Measurements from ENCODE around the gene PPM1E. TPM values are rescaled to one million over a fixed set of nuclear protein-coding genes. Genes with fewer than 3 reads are reported as not detected.

PPM1E gene
- polyA plus RNA-seq, 1 donor (not counting 4 experiments of a cell fraction or from before 2014, with no cell fraction given): not detected

- no peaks in the 10 kb centered on the region for H4K20me1 ChIP-seq (ENCODE audit: control insufficient read depth, extremely low read depth, insufficient read depth, low read length)
- no peak overlapping the region for H2AFZ ChIP-seq (ENCODE audit: control insufficient read depth, low read length)
- H3K79me2 ChIP-seq (ENCODE audit: control insufficient read depth, insufficient read depth, low read length): no peaks in the 10 kb centered on the region
- no peak overlapping the region for H3K4me3 ChIP-seq (ENCODE audit: control insufficient read depth in 2 of 3, extremely low read depth in 1 of 3, insufficient read depth in 2 of 3, low read depth in 1 of 3, low read length in 3 of 3)
- FAIRE-seq (no peak), DNase-seq (ENCODE audit: low read depth, low spot score) (no peak)
- H3K4me2 ChIP-seq (ENCODE audit: control insufficient read depth, extremely low read depth, insufficient read depth, low read depth, low read length): no peak overlapping the region
- TF ChIP-seq, protein P1, sequence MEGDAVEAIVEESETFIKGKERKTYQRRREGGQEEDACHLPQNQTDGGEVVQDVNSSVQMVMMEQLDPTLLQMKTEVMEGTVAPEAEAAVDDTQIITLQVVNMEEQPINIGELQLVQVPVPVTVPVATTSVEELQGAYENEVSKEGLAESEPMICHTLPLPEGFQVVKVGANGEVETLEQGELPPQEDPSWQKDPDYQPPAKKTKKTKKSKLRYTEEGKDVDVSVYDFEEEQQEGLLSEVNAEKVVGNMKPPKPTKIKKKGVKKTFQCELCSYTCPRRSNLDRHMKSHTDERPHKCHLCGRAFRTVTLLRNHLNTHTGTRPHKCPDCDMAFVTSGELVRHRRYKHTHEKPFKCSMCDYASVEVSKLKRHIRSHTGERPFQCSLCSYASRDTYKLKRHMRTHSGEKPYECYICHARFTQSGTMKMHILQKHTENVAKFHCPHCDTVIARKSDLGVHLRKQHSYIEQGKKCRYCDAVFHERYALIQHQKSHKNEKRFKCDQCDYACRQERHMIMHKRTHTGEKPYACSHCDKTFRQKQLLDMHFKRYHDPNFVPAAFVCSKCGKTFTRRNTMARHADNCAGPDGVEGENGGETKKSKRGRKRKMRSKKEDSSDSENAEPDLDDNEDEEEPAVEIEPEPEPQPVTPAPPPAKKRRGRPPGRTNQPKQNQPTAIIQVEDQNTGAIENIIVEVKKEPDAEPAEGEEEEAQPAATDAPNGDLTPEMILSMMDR (optimal IDR thresholded peaks at IDR 0.05 in 1 of 3, IDR thresholded peaks at IDR 0.05 in 1 of 3, conservative IDR thresholded peaks at IDR 0.05 in 1 of 3; ENCODE audit: extremely low read depth in 1 of 3, insufficient read depth in 2 of 3, low read length in 3 of 3): no peak
- TF ChIP-seq EZH2 (IDR thresholded peaks at IDR 0.05; ENCODE audit: low read length): no peak
- no peaks in the 10 kb centered on the region for H3K4me1 ChIP-seq (ENCODE audit: control insufficient read depth, extremely low read depth, insufficient read depth, low read length)
- H3K36me3 ChIP-seq (ENCODE audit: control insufficient read depth in 2 of 2, extremely low read depth in 1 of 2, insufficient read depth in 2 of 2, low read length in 2 of 2): peaks cover 0 to 16% of the 10 kb centered on the region in 2 experiments
- H3K27me3 ChIP-seq (ENCODE audit: control insufficient read depth, extremely low read depth, insufficient read depth, low read length): no peaks in the 10 kb centered on the region
- dilution Hi-C loops (cut with MboI; ENCODE audit: extremely low pct_ligation_motif_present, low sequenced_read_pairs): no loop called here
- H3K9me3 ChIP-seq (ENCODE audit: control insufficient read depth, low read depth, low read length): no peaks in the 10 kb centered on the region
- H3K9me1 ChIP-seq (ENCODE audit: control insufficient read depth, extremely low read depth, insufficient read depth, low read length): no peaks in the 10 kb centered on the region
- H3K27ac ChIP-seq (ENCODE audit: control insufficient read depth, insufficient read depth, low read length): no peak overlapping the region
- no peak overlapping the region for H3K9ac ChIP-seq (ENCODE audit: control insufficient read depth, extremely low read depth, insufficient read depth, low read length)
Measured at GRCh38 chr17:59001158-59001814, 245.6 kb downstream of the PPM1E start.

GRCh38 chr17:59002126-59002525, 246.5 kb downstream of the PPM1E start:
- H3K4me2 ChIP-seq (ENCODE audit: control insufficient read depth, extremely low read depth, insufficient read depth, low read depth, low read length): no peak overlapping the region

More at GRCh38 chr17:59002126-59002525, 246.5 kb downstream of the PPM1E start:
- Histone ChIP-seq H3K9ac (ENCODE audit: control insufficient read depth, extremely low read depth, insufficient read depth, low read length) (no peak overlapping the region), H3K27ac (ENCODE audit: control insufficient read depth, insufficient read depth, low read length) (no peak overlapping the region), H3K4me1 (ENCODE audit: control insufficient read depth, extremely low read depth, insufficient read depth, low read length) (no peaks in the 10 kb centered on the region), H3K36me3 (ENCODE audit: control insufficient read depth in 2 of 2, extremely low read depth in 1 of 2, insufficient read depth in 2 of 2, low read length in 2 of 2) (peaks cover 0 to 13% of the 10 kb centered on the region in 2 experiments), H2AFZ (ENCODE audit: control insufficient read depth, low read length) (no peak overlapping the region), H4K20me1 (ENCODE audit: control insufficient read depth, extremely low read depth, insufficient read depth, low read length) (no peaks in the 10 kb centered on the region), H3K9me1 (ENCODE audit: control insufficient read depth, extremely low read depth, insufficient read depth, low read length) (no peaks in the 10 kb centered on the region), H3K27me3 (ENCODE audit: control insufficient read depth, extremely low read depth, insufficient read depth, low read length) (no peaks in the 10 kb centered on the region), H3K79me2 (ENCODE audit: control insufficient read depth, insufficient read depth, low read length) (no peaks in the 10 kb centered on the region), H3K4me3 (ENCODE audit: control insufficient read depth in 2 of 3, extremely low read depth in 1 of 3, insufficient read depth in 2 of 3, low read depth in 1 of 3, low read length in 3 of 3) (no peak overlapping the region), H3K9me3 (ENCODE audit: control insufficient read depth, low read depth, low read length) (no peaks in the 10 kb centered on the region)
- TF ChIP-seq EZH2 (IDR thresholded peaks at IDR 0.05; ENCODE audit: low read length): no peak
- TF ChIP-seq, protein P1 (optimal IDR thresholded peaks at IDR 0.05 in 1 of 3, IDR thresholded peaks at IDR 0.05 in 1 of 3, conservative IDR thresholded peaks at IDR 0.05 in 1 of 3; ENCODE audit: extremely low read depth in 1 of 3, insufficient read depth in 2 of 3, low read length in 3 of 3): no peak
- no peak for FAIRE-seq
- dilution Hi-C loops (cut with MboI; ENCODE audit: extremely low pct_ligation_motif_present, low sequenced_read_pairs): no loop called here
- no peak for DNase-seq (ENCODE audit: low read depth, low spot score)

Data from keratinocyte (primary cell).